ENCODE data around the gene TRPM2.

DNA sequence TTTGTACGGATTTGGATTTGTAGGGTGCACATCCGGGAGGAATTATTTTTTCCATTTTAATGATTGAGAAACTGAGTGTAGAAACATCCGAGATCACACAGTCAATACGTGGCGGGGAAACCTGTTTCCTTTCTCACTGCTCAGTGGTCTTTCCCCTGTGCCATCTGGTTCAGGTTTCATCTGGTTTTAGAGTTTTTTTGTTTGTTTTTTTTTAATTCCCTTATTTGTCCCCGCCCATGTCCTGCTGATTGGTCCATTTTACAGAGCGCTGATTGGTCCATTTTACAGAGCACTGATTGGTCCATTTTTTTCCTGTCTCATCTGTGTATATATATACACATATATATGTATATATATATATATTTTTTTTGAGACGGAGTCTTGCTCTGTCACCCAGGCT lies 6.0 kb downstream of the TRPM2 start:
- TF ChIP-seq POLR2A (IDR thresholded peaks at IDR 0.05) = no peak
- TF ChIP-seq, protein P1, sequence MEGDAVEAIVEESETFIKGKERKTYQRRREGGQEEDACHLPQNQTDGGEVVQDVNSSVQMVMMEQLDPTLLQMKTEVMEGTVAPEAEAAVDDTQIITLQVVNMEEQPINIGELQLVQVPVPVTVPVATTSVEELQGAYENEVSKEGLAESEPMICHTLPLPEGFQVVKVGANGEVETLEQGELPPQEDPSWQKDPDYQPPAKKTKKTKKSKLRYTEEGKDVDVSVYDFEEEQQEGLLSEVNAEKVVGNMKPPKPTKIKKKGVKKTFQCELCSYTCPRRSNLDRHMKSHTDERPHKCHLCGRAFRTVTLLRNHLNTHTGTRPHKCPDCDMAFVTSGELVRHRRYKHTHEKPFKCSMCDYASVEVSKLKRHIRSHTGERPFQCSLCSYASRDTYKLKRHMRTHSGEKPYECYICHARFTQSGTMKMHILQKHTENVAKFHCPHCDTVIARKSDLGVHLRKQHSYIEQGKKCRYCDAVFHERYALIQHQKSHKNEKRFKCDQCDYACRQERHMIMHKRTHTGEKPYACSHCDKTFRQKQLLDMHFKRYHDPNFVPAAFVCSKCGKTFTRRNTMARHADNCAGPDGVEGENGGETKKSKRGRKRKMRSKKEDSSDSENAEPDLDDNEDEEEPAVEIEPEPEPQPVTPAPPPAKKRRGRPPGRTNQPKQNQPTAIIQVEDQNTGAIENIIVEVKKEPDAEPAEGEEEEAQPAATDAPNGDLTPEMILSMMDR (IDR thresholded peaks at IDR 0.05) = no peak
- TF ChIP-seq POLR2AphosphoS5 (IDR thresholded peaks at IDR 0.05) = no peak
